GM23338 (cell line): ENCODE measurements around the gene CCNB2. TPM values are rescaled to one million over a fixed set of nuclear protein-coding genes. Genes with fewer than 3 reads are reported as not detected.

ENCODE experiments used
- ATAC-seq: fragments of 200-7000 bp; cut with Tn5 transposase; 3 replicates; pipeline ENCODE4 v1.9.1; 2020
- DNase-seq: peaks from one replicate; pipeline ENCODE4 v3.0.0-alpha.2; 2015; ENCODE audit warnings: low spot score
- H2AFZ ChIP-seq: fragments of 200-600 bp; sonication (generic); 2 replicates; pipeline ENCODE4 v1.8.0; 2016; ENCODE audit warnings: antibody characterized with exemption, mild to moderate bottlenecking, moderate library complexity
- H3F3A ChIP-seq: fragments of 200-600 bp; sonication (generic); replicated peaks from 2 replicates; pipeline ENCODE4 v1.8.0; 2017; ENCODE audit warnings: antibody characterized with exemption, mixed run types, low read depth
- H3K27ac ChIP-seq: fragments of 200-600 bp; sonication (generic); 2 replicates; pipeline ENCODE4 v1.6.1; 2016; ENCODE audit warnings: low read depth
- H3K27me3 ChIP-seq: fragments of 200-600 bp; sonication (generic); 2 replicates; pipeline ENCODE4 v1.8.0; 2016; ENCODE audit warnings: mild to moderate bottlenecking, mixed run types, moderate library complexity; ENCODE audit not compliant: insufficient read depth
- H3K36me3 ChIP-seq: fragments of 200-600 bp; sonication (generic); 2 replicates; pipeline ENCODE4 v1.8.0; 2016; ENCODE audit warnings: mild to moderate bottlenecking; ENCODE audit not compliant: insufficient read depth
- H3K4me1 ChIP-seq: fragments of 200-600 bp; sonication (generic); 2 replicates; pipeline ENCODE4 v1.8.0; 2016; ENCODE audit warnings: mild to moderate bottlenecking, moderate library complexity; ENCODE audit not compliant: insufficient read depth
- H3K4me2 ChIP-seq: fragments of 200-600 bp; sonication (generic); 2 replicates; pipeline ENCODE4 v1.7.1; 2017; ENCODE audit warnings: mixed run types
- H3K4me3 ChIP-seq: fragments of 200-600 bp; sonication (generic); 2 replicates; pipeline ENCODE4 v1.6.1; 2016; ENCODE audit warnings: mixed run types
- H3K79me2 ChIP-seq: fragments of 200-600 bp; sonication (generic); replicated peaks from 2 replicates; pipeline ENCODE4 v1.8.0; 2017; ENCODE audit warnings: mild to moderate bottlenecking; ENCODE audit not compliant: insufficient read depth
- H3K9me2 ChIP-seq: fragments of 200-600 bp; sonication (generic); 2 replicates; pipeline ENCODE4 v1.8.0; 2017; ENCODE audit not compliant: insufficient read depth
- H4K20me1 ChIP-seq: fragments of 200-600 bp; sonication (generic); replicated peaks from 2 replicates; pipeline ENCODE4 v1.8.0; 2017; ENCODE audit warnings: mild to moderate bottlenecking; ENCODE audit not compliant: insufficient read depth
- H3K27ac Mint-ChIP-seq: 2 replicates; pipeline ENCODE4 v1.8.0; 2020; ENCODE audit warnings: inconsistent platforms, mild to moderate bottlenecking, moderate library complexity, mixed read lengths
- H3K27me3 Mint-ChIP-seq: 3 replicates; pipeline ENCODE4 v1.8.0; 2022; ENCODE audit warnings: low read depth, mild to moderate bottlenecking, moderate library complexity, mixed read lengths, inconsistent platforms; ENCODE audit not compliant: insufficient read depth, poor library complexity
- H3K36me3 Mint-ChIP-seq: 3 replicates; pipeline ENCODE4 v1.8.0; 2021; ENCODE audit warnings: low read depth, mild to moderate bottlenecking, inconsistent platforms, moderate library complexity, mixed read lengths
- H3K4me1 Mint-ChIP-seq: 3 replicates; pipeline ENCODE4 v1.8.0; 2020; ENCODE audit warnings: mild to moderate bottlenecking, inconsistent platforms, mixed read lengths
- H3K4me3 Mint-ChIP-seq: 3 replicates; pipeline ENCODE4 v1.8.0; 2021; ENCODE audit warnings: moderate library complexity, mild to moderate bottlenecking, inconsistent platforms, mixed read lengths
- H3K9me3 Mint-ChIP-seq: 3 replicates; pipeline ENCODE4 v1.8.0; 2020; ENCODE audit warnings: moderate library complexity, mild to moderate bottlenecking, inconsistent platforms, mixed read lengths
- CREB1 ChIP-seq: fragments of 250-450 bp; sonication (Bioruptor Pico); IDR thresholded peaks from 2 replicates; pipeline ENCODE4 v1.5.0; 2020; ENCODE audit warnings: low read depth, mild to moderate bottlenecking, moderate library complexity
- ETS1 ChIP-seq: IDR thresholded peaks from 2 replicates; pipeline ENCODE4 v1.6.1; 2016; ENCODE audit warnings: antibody characterized with exemption
- EZH2 ChIP-seq: fragments of 200-600 bp; sonication (generic); IDR thresholded peaks from one replicate; pipeline ENCODE4 v1.8.0; 2017; ENCODE audit warnings: antibody characterized with exemption, mild to moderate bottlenecking, low read depth; ENCODE audit not compliant: unreplicated experiment
- JUNB ChIP-seq: IDR thresholded peaks from one replicate; pipeline ENCODE4 v1.6.1; 2016; ENCODE audit warnings: antibody characterized with exemption; ENCODE audit not compliant: unreplicated experiment
- NANOG ChIP-seq: IDR thresholded peaks from 2 replicates; pipeline ENCODE4 v1.6.1; 2016; ENCODE audit warnings: antibody characterized with exemption, borderline replicate concordance
- POLR2AphosphoS5 ChIP-seq: IDR thresholded peaks from 2 replicates; pipeline ENCODE4 v1.6.1; 2016; ENCODE audit warnings: antibody characterized with exemption, low read depth
- STAT1 ChIP-seq: IDR thresholded peaks from one replicate; pipeline ENCODE4 v1.6.1; 2016; ENCODE audit warnings: antibody characterized with exemption; ENCODE audit not compliant: unreplicated experiment
- ZNF114 ChIP-seq: fragments of 250-450 bp; sonication (Bioruptor Pico); IDR thresholded peaks from 2 replicates; pipeline ENCODE4 v1.5.0; 2020; ENCODE audit warnings: mild to moderate bottlenecking, moderate library complexity
- polyA plus RNA-seq: library from polyadenylated mRNA; unstranded; fragments of >200 nt; fragmentation: Nextera tagmentation; extraction: Ambion mirVana; gene quantifications from 2 replicates; pipeline ENCODE4 v1.2.1, GENCODE V29; 2016
- total RNA-seq: library from RNA; depleted of rRNA; stranded (reverse); fragments of >200 nt; shearing (Covaris generic); gene quantifications from 2 replicates; pipeline ENCODE4 v1.2.3, GENCODE V29; 2014
- TF ChIP-seq, protein P1 (sequence below): fragments of 250-450 bp; sonication (Bioruptor Pico); IDR thresholded peaks from 2 replicates; pipeline ENCODE4 v1.5.0; 2020; ENCODE audit warnings: mild to moderate bottlenecking, moderate library complexity

CCNB2 gene
- total and polyA plus RNA-seq, 2 experiments from 2014 or later, result 81.8 to 108 TPM

GRCh38 chr15:59111251-59111650 lies 6.3 kb downstream of the CCNB2 start (continued):
- TF ChIP-seq, protein P1, sequence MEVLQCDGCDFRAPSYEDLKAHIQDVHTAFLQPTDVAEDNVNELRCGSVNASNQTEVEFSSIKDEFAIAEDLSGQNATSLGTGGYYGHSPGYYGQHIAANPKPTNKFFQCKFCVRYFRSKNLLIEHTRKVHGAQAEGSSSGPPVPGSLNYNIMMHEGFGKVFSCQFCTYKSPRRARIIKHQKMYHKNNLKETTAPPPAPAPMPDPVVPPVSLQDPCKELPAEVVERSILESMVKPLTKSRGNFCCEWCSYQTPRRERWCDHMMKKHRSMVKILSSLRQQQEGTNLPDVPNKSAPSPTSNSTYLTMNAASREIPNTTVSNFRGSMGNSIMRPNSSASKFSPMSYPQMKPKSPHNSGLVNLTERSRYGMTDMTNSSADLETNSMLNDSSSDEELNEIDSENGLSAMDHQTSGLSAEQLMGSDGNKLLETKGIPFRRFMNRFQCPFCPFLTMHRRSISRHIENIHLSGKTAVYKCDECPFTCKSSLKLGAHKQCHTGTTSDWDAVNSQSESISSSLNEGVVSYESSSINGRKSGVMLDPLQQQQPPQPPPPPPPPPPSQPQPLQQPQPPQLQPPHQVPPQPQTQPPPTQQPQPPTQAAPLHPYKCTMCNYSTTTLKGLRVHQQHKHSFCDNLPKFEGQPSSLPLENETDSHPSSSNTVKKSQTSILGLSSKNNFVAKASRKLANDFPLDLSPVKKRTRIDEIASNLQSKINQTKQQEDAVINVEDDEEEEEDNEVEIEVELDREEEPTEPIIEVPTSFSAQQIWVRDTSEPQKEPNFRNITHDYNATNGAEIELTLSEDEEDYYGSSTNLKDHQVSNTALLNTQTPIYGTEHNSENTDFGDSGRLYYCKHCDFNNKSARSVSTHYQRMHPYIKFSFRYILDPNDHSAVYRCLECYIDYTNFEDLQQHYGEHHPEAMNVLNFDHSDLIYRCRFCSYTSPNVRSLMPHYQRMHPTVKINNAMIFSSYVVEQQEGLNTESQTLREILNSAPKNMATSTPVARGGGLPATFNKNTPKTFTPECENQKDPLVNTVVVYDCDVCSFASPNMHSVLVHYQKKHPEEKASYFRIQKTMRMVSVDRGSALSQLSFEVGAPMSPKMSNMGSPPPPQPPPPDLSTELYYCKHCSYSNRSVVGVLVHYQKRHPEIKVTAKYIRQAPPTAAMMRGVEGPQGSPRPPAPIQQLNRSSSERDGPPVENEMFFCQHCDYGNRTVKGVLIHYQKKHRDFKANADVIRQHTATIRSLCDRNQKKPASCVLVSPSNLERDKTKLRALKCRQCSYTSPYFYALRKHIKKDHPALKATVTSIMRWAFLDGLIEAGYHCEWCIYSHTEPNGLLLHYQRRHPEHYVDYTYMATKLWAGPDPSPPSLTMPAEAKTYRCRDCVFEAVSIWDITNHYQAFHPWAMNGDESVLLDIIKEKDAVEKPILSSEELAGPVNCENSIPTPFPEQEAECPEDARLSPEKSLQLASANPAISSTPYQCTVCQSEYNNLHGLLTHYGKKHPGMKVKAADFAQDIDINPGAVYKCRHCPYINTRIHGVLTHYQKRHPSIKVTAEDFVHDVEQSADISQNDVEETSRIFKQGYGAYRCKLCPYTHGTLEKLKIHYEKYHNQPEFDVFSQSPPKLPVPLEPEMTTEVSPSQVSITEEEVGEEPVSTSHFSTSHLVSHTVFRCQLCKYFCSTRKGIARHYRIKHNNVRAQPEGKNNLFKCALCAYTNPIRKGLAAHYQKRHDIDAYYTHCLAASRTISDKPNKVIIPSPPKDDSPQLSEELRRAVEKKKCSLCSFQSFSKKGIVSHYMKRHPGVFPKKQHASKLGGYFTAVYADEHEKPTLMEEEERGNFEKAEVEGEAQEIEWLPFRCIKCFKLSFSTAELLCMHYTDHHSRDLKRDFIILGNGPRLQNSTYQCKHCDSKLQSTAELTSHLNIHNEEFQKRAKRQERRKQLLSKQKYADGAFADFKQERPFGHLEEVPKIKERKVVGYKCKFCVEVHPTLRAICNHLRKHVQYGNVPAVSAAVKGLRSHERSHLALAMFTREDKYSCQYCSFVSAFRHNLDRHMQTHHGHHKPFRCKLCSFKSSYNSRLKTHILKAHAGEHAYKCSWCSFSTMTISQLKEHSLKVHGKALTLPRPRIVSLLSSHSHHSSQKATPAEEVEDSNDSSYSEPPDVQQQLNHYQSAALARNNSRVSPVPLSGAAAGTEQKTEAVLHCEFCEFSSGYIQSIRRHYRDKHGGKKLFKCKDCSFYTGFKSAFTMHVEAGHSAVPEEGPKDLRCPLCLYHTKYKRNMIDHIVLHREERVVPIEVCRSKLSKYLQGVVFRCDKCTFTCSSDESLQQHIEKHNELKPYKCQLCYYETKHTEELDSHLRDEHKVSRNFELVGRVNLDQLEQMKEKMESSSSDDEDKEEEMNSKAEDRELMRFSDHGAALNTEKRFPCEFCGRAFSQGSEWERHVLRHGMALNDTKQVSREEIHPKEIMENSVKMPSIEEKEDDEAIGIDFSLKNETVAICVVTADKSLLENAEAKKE (CRISPR knock-in tag), result no peak
- TF ChIP-seq ZNF114 (CRISPR knock-in tag), result no peak
- TF ChIP-seq ETS1, result no peak
- TF ChIP-seq EZH2, result no peak
- TF ChIP-seq NANOG, result no peak
- no peak for TF ChIP-seq CREB1 (CRISPR knock-in tag)
- TF ChIP-seq JUNB, result no peak

GRCh38 chr15:59115047-59115446 lies 10.1 kb downstream of the CCNB2 start:
- Histone ChIP-seq H3K27ac (no peak overlapping the region), H3K36me3 (peaks cover 71% of the 10 kb centered on the region), H3K4me1 (no peaks in the 10 kb centered on the region), H3F3A (no peaks in the 10 kb centered on the region), H4K20me1 (peaks cover 12% of the 10 kb centered on the region), H3K4me2 (no peak overlapping the region), H3K79me2 (peaks cover 10% of the 10 kb centered on the region), H2AFZ (no peak overlapping the region), H3K27me3 (no peaks in the 10 kb centered on the region), H3K9me2 (no peaks in the 10 kb centered on the region), H3K4me3 (no peak overlapping the region)
- no peak for ATAC-seq
- no peaks in the 10 kb centered on the region; the same call in 2 of the 3 replicates for H3K4me1 Mint-ChIP-seq
- H3K27ac Mint-ChIP-seq, result no peak overlapping the region
- H3K9me3 Mint-ChIP-seq, result no peaks in the 10 kb centered on the region; the same call in 2 of the 3 replicates
- peaks cover 83% of the 10 kb centered on the region for H3K36me3 Mint-ChIP-seq
- no peak for DNase-seq
- no peak overlapping the region for H3K4me3 Mint-ChIP-seq
- H3K27me3 Mint-ChIP-seq, result no peaks in the 10 kb centered on the region
- TF ChIP-seq ETS1 (no peak), STAT1 (no peak), CREB1 (CRISPR knock-in tag) (no peak), POLR2AphosphoS5 (no peak), ZNF114 (CRISPR knock-in tag) (no peak)
